NCI-H1694 treated with DMSO at 0.1 percent for 48 hours (cell line): ENCODE data around the gene GALNT10.
"Not testable (repeated sequence)": the region's sequence is repeated elsewhere in the genome, so short reads cannot be mapped to it uniquely, and the experiment has no call there.

Experiments used
- DNase-seq: peaks from one replicate; lab custom pipeline; 2025; lab: John Stamatoyannopoulos, UW

GALNT10 gene

GRCh38 chr5:154190595-154191304 lies at the start of gene GALNT10:
GALNT10 (plus strand) TSS chr5:154190733; CDS start chr5:154190867, 134 bp downstream.
- peak; percentile 4 for DNase-seq

- DNase-seq = no peak
These were observed 48.8 kb upstream of the GALNT10 start for GRCh38 chr5:154141745-154142221.

- DNase-seq = no peak
These were observed 47.3 kb upstream of the GALNT10 start for GRCh38 chr5:154143211-154143641.

- DNase-seq = no peak
These were observed 45.3 kb upstream of the GALNT10 start for GRCh38 chr5:154145268-154145667.

GRCh38 chr5:154146409-154146808 lies 44.1 kb upstream of the GALNT10 start:
- no peak for DNase-seq

GRCh38 chr5:154147666-154148065 lies 42.9 kb upstream of the GALNT10 start:
- no peak for DNase-seq

GRCh38 chr5:154150471-154150870 lies 40.1 kb upstream of the GALNT10 start:
- not testable (repeated sequence) for DNase-seq

DNA sequence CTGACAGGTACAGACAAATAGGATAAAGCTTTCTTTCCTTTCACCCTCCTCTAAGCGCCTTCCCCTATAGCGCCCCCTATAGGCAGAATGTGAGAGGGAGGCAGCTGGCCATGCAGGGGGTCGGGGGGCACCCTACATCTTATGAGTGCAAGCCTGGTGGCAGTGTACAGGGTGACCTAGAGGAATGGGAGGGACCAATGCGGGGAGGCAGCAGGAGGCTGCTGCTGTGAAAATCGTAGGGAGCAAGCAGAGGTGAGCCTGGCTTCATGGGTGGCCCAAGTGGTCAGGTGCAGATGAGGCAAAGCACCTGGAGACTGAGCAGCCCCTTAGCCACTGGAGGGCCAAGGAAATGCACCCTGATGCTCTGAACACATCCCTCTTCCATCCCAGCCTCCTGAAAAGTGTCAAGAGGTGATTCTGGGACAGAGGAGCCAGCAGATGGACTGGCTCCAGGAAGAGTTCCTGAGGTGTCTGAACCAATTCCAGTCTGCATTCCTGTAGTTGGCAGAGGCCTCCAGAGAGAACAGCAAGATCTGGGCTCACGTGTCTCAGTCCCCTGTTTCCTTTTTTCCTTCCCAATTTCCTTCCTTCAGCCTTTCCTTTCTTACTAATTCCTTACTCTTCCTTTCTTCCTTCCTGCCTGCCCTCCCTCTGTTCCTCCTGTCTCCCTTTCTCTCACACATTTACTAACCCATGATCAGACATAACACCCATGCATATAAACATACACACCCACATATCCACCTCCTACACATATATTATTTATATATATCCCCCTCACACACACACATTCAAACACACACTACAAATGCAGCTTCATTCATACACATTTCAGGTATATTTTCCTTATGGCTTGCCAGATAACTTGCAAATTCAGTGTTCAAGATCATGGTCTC lies 32.8 kb upstream of the GALNT10 start:
- no peak for DNase-seq

- DNase-seq = no peak
These were observed 32.2 kb upstream of the GALNT10 start for GRCh38 chr5:154158379-154158737.

GRCh38 chr5:154159343-154159742 lies 31.2 kb upstream of the GALNT10 start:
- DNase-seq = no peak

GRCh38 chr5:154162539-154163151 lies 27.9 kb upstream of the GALNT10 start:
- DNase-seq = peak; percentile 31

GRCh38 chr5:154163327-154164248 lies 26.9 kb upstream of the GALNT10 start:
- DNase-seq = no peak

- DNase-seq = no peak
These were observed 26.3 kb upstream of the GALNT10 start for GRCh38 chr5:154164249-154164581.

DNA sequence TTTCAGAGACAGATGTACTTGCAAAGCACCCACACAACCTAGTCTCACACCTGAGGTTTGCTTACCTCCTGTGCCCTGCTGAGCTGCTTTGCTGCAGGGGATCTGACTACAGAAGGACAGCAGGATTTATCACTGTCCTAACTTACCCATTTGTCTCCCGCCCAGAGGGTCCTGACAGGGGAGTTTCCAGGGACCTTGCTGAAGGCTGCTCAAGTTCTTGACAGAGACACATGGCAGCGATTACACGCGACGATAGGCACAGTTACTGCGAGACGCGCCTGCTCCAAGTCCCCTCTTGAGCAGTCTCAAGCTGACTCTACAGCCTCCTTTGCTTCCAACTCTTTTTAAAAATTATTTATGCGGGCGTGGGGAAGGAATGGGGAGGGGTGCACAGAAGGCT lies 24.6 kb upstream of the GALNT10 start:
- no peak for DNase-seq

GRCh38 chr5:154166901-154167791 lies 23.4 kb upstream of the GALNT10 start:
- DNase-seq = no peak

DNA sequence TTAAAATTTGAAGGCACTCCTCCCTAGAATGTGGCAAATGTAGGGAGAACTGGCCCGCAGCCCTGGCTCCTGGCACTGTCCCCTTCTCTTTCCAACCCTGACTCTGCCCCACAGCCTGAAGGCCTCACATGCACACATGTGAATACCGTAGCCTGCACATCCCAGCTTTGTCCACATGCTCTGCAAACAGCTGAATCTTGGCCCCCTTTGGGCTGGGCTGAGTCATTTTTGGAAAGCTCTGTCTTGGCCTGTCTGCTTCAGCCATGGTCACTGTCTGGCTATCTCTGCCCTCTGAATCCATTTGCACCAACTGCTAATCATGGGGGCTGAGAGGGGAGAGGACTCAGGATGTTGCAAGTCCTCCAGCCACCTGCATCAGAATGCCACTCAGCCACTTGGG lies 22.1 kb upstream of the GALNT10 start:
- DNase-seq = no peak

DNA sequence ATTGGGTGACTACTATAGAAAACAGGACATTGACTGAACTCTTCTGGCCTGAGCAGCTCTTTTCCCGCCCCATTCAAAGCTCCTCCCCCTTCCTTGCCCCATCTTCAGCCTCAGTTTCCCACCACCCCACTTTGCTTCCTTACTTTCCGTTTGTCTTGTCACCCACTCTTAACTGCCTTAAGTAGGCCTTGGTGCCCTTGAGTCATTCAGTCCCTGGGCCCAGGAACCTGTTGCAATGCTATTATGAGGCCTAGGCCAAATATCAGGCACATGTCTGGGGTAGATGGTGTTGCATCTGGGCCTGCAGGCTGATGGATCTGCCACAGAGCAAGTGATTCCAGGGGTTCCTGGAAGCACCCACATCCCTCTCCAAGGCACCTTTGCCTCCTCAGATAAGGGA lies 17.7 kb upstream of the GALNT10 start:
- DNase-seq = no peak

DNA sequence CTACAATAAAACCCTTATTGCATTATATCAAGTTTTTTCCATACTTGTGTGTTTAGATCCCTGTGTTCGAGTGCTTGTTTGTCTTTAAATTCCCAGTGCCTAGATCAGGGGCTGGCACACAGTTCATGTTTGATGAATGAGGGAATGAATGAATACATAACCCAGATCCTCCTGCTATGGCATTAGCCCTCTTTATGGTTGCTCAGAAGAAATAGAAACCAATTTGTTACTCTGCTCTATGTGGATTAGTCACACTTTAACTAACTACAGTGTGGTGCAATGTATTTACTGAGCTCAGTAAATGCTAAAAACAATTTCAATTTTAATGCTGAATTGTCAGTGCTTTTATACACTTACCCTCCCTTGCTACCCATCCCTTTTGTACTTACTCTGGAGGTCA lies 16.4 kb upstream of the GALNT10 start:
- no peak for DNase-seq

DNA sequence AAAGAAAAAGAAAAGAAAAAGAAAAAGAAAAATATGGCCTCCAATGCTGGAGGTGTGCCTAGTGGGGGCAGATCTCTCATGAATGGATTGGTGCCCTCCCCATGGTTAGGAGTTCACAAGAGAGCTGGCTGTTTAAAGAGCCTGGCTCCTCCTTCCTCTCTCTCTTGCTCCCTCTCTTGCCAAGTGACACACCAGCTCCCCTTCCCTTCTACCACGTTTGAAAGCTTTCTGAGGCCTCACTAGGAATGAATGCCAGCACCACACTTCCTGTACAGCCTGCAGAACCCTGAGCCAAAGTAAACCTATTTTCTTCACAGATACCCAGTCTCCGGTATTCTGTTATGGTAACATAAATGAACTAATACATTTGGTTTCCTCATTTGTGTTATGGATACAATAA lies 14.4 kb upstream of the GALNT10 start:
- DNase-seq = no peak

- no peak for DNase-seq
These were observed 11.9 kb upstream of the GALNT10 start for GRCh38 chr5:154178661-154179060.
